ENCODE results near the gene RAB30. TPM values are rescaled to one million over a fixed set of nuclear protein-coding genes. Genes with fewer than 3 reads are reported as not detected.
"Not testable (repeated sequence)": the region's sequence is repeated elsewhere in the genome, so short reads cannot be mapped to it uniquely, and the experiment has no call there.

RAB30 gene
- total RNA-seq, 1 donor from 2014 or later: 6.5 TPM

DNA sequence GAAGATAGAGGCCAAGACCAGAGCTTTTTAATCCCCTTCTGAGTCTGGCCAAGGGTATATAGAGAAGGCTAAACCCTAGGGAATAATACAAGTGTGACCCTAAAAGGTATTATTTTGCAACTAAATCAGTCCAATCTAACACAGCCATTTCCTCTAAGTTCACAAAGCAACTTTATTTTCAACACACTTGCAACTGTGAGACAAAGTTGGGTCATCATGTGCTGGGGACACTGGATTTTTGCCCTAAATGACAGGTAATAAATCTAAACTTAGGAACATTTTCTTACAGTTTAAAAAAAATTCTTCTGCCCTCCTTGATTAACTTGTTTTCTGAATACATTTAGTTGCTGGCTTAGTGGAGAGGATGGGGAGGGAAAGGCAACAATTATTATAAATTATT, 91.9 kb downstream of the RAB30 start:
- ATAC-seq: no peak

GRCh38 chr11:82978422-82979099, 93.1 kb downstream of the RAB30 start:
- ATAC-seq: no peak

- no peak for ATAC-seq
Observed at GRCh38 chr11:82976786-82977185, 94.9 kb downstream of the RAB30 start.

DNA sequence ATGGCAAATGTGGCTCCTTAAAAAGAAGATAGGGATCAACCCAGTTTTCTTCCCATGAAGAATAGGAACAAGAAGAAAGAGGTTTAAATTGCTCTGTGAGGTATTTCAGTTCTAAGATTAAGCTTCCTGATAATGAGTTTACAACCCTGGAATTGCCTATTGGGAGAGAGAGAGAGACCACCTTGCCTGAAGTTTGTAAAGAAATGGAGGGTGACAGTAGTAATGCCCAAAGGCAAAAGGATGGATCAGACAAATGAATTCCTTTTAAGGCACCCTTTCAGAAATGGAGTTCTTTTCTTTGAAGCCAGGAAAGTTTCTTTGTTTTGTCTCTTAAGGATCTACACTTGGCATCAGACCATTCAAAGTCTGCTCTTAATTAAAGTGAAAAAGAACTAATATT, 95.8 kb downstream of the RAB30 start:
- no peak for ATAC-seq

GRCh38 chr11:82974851-82975250, 96.8 kb downstream of the RAB30 start:
- ATAC-seq: no peak

DNA sequence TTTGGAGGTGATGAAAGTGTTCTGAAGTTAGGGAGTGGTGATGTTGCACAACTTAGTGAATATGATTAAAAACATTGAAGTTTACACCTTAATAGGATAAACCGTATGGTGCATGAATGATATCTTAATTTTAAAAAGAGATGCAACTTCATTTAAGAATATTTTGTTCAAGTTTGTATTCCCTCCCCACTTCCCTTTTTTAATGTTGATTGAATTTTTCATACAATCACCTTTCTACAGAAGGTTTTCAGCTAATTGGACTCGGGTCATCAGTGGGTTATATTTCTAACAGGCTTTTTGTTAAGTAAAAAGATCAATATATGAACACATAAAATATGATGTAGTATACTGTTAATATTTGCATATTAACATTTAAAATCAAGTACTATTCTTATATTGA, 97.6 kb downstream of the RAB30 start:
- no peak for ATAC-seq

DNA sequence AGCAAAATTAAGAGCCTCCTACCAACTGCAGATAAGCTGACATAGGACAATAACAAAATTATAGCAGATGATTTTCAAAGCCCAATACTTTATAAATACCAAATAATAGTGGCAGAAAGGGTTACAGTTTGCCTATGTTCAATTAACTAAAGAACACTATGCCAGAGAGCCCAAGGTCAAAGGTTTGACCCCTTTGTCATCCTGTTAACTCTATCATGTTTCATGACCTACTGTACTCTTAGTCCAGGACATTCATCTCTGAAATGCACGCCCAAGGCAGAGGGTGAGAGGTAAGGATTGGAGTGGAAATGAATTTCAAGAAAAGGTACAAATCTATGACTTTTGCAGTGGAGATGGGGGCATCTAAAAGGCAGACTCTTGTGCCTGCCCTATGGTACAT, 99.6 kb downstream of the RAB30 start:
- ATAC-seq: no peak

- ATAC-seq: not testable (repeated sequence)
Observed at GRCh38 chr11:82971519-82971946, 100.2 kb downstream of the RAB30 start.

- ATAC-seq: peak; percentile 35
Observed at GRCh38 chr11:82970507-82971083, 101.1 kb downstream of the RAB30 start.

DNA sequence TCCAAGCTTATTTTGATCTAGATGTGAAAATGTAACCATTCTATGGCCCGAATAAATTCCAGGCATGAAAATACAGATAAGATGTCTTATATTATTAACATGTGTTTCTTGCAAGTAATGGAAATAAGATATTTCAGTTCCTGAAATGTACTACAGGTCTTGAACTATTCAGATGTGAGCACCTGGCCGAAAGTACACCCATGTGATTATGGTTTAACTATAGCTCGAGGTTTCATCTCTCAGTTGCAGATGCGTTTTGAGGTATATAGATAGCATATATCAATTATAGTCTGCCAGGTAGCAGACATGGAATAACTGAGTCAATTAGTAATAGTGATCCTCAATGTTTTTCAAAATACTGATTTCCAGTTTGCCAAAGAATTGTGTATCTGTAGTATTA, 101.9 kb downstream of the RAB30 start:
- no peak for ATAC-seq

DNA sequence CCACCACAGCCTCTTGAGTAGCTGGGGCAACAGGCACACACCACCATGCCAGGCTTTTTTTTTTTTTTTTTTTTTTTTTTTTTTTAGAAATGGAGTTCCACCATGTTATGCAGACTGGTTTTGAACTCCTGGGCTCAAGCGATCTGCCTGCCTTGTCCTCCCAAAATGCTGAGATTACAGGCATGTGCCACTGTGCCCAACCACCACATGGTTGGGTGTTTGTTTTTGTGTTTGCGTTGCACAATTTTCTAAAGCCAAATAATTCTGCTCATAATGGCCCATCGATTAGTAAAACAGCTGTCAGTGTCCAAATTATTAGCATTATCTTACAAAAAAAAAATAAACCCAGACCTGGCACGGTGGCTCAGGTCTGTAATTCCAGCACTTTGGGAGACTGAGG, 104.3 kb downstream of the RAB30 start:
- ATAC-seq: no peak

DNA sequence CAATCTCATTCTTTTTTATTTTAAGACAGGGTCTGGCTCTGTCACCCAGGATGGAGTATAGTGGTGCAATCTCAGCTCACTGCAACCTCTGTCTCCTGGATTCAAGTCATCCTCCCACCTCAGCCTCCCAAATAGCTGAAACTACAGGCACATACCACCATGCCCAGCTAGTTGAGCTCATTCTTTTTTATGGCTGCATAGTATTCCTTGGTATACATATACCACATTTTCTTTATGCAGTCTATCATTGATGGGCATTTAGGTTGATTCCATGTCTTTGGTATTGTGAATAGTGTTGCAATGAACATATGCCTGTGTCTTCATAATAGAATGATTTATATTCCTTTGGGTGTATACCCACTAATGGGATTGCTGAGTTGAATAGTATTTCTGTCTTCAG, 109.7 kb downstream of the RAB30 start:
- not testable (repeated sequence) for ATAC-seq

- ATAC-seq: no peak
Observed at GRCh38 chr11:82960779-82961143, 110.9 kb downstream of the RAB30 start.

DNA sequence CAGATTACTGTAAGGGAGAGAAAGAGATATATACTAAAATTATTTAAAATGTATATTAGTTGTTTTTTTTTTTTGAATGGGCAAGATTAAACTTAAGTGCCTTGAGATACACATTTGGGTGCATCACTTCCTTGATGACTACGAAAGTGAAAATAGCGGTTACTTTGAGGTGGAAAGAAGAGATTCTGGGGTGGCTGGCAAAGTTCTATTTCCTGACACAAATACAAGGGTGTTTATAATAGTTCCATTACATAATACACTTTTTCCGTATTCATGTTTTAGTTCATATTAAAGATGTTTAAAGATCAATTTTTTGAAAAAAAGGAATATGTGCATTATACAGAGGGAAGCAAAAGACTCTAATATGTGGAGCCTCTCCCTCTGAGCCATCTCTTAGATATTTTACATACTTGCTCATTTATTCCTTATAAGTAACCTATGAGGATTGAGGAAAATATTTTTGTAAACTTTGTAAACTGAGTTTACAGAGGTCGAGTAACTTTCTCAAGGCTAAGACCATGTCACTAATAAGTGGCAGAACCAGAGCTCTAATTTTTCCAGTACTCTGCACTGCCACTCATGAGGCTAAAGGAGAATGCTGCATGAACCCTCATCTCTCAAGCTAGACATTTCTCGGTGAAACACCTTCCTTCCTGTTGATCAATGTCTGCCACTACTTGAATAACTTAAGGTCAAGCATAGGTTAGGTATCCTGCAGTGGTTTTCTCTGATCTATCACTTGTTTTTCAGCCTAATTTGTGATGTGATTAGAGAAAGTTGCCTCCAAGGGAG, 111.5 kb downstream of the RAB30 start:
- ATAC-seq: no peak

GRCh38 chr11:82955736-82956453, 115.8 kb downstream of the RAB30 start:
- ATAC-seq: not testable (repeated sequence)

GRCh38 chr11:82950502-82950901, 121.2 kb downstream of the RAB30 start:
- not testable (repeated sequence) for ATAC-seq

DNA sequence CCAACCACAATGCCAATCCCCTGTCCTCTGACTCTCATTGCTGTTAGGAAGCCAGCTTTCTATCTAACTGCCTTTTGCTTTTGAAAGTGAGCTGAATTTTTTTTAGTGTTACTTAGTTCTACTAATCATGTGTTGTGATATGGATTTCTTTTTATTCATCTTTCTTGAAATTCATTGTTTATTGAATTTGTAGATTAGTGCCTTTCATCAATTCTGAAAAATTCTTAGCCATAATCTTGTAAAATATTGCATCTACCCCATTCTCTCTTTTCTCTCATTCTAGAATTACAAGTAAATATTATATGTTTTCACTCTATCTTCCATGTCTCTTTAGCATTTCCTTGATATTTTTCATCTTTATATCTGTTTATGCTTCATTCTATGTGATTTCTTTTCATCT, 122.3 kb downstream of the RAB30 start:
- no peak for ATAC-seq

- ATAC-seq: no peak
Observed at GRCh38 chr11:82945682-82946081, 126.0 kb downstream of the RAB30 start.

- ATAC-seq: not testable (repeated sequence)
Observed at GRCh38 chr11:82945041-82945440, 126.7 kb downstream of the RAB30 start.

DNA sequence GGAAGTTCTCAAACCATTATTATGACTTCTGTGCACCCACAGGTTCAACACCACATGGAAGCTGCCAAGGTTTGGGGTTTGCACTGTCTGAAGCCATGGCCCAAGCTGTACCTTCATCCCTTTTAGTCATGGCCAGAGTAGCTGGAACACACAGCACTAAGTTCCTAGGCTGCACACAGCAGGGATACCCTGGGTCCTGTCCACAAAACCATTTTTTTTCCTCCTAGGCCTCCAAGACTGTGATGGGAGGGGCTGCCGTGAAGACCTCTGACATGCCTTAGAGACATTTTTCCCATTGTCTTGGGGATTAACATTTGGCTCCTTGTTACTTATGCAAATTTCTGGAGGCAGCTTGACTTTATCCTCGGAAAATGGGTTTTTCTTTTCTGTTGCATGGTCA, 127.5 kb downstream of the RAB30 start:
- ATAC-seq: no peak

DNA sequence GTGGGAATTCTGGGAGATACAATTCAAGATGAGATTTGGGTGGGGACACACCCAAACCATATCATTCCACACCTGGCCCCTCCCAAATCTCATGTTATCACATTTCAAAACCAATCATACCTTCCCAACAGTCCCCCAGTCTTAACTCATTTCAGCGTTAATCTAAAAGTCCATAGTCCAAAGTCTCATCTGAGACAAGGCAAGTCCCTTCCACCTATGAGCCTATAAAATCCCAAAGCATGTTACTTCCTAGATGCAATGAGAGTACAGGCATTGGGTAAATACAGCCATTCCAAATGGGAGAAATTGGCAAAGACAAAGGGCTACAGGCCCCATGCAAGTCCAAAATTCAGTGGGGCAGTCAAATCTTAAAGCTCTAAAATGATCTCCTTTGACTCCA, 128.3 kb downstream of the RAB30 start:
- ATAC-seq: not testable (repeated sequence)

DNA sequence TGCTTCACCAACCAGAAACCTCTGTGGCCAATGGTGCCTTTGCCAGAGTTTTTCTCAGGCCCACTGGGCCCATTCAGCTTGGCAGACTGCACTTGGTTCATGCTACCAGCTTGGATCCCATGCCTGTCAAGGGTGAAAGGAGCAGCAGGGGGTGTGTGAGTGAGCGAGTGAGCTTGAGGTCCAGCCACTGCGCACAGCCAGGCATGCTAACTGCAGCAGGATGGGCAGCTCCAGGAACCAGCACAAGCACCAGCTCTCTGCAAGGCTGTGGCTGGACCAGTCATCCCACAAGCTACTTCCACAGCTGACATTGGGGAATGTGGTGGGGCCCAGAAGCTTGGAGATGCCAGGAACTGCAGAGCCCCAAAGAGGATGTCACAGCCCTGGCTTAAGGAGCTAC, 129.3 kb downstream of the RAB30 start:
- ATAC-seq: no peak

DNA sequence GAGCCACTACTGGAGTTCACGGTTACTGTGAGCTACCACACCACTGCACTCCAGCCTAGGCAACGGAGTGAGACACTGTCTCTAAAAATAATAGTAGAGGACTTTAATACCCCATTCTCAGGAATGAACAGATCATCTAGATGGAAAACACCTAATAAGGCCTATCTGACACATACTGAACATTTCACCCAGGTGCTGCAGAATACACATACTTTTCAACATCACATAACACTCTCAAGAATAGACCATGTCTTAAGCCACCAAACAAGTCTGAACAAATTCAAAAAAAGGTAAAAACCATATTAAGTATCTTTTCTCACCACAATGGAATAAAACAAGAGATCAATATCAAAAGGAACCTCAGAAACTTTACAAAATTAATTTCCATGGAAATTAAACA, 132.2 kb downstream of the RAB30 start:
- ATAC-seq: no peak
